Measurements from ENCODE around the gene LRRC3B. TPM values are rescaled to one million over a fixed set of nuclear protein-coding genes. Genes with fewer than 3 reads are reported as not detected.

Gene LRRC3B
- polyA plus RNA-seq, 1 experiment = not detected

- Histone ChIP-seq H3K27me3 (ENCODE audit: control insufficient read depth, insufficient read depth, low read length) (no peaks in the 10 kb centered on the region), H3K9me3 (ENCODE audit: control insufficient read depth, insufficient read depth, low read length) (peaks cover 31% of the 10 kb centered on the region), H3K4me3 (ENCODE audit: low read depth, low read length) (no peak overlapping the region), H3K27ac (ENCODE audit: low read depth, low read length) (no peak overlapping the region)
- POLR2A ChIA-PET = no interaction called here
- CTCF ChIA-PET = no interaction called here
- DNase-seq (ENCODE audit: low read depth, low spot score) = no peak
- TF ChIP-seq CTCF (IDR thresholded peaks at IDR 0.05; ENCODE audit: low read depth, low read length) = no peak
Observed at GRCh38 chr3:26624209-26624765, 1.7 kb downstream of the LRRC3B start.

GRCh38 chr3:26625187-26625586 lies 2.6 kb downstream of the LRRC3B start:
- Histone ChIP-seq H3K27ac (ENCODE audit: low read depth, low read length) (no peak overlapping the region), H3K9me3 (ENCODE audit: control insufficient read depth, insufficient read depth, low read length) (peaks cover 31% of the 10 kb centered on the region), H3K27me3 (ENCODE audit: control insufficient read depth, insufficient read depth, low read length) (no peaks in the 10 kb centered on the region), H3K4me3 (ENCODE audit: low read depth, low read length) (no peak overlapping the region)
- ChIA-PET POLR2A (no interaction called here), CTCF (no interaction called here)
- DNase-seq (ENCODE audit: low read depth, low spot score) = no peak
- TF ChIP-seq CTCF (IDR thresholded peaks at IDR 0.05; ENCODE audit: low read depth, low read length) = no peak

GRCh38 chr3:26627080-26627479 lies 4.5 kb downstream of the LRRC3B start:
- POLR2A ChIA-PET = no interaction called here
- DNase-seq (ENCODE audit: low read depth, low spot score) = no peak
- Histone ChIP-seq H3K27ac (ENCODE audit: low read depth, low read length) (no peak overlapping the region), H3K4me3 (ENCODE audit: low read depth, low read length) (no peak overlapping the region), H3K27me3 (ENCODE audit: control insufficient read depth, insufficient read depth, low read length) (no peaks in the 10 kb centered on the region), H3K9me3 (ENCODE audit: control insufficient read depth, insufficient read depth, low read length) (peaks cover 27% of the 10 kb centered on the region)
- no peak for TF ChIP-seq CTCF (IDR thresholded peaks at IDR 0.05; ENCODE audit: low read depth, low read length)
- CTCF ChIA-PET = no interaction called here

- ChIA-PET POLR2A (no interaction called here), CTCF (no interaction called here)
- no peaks in the 10 kb centered on the region for H3K27me3 ChIP-seq (ENCODE audit: control insufficient read depth, insufficient read depth, low read length)
- TF ChIP-seq CTCF (IDR thresholded peaks at IDR 0.05; ENCODE audit: low read depth, low read length) = no peak
- H3K9me3 ChIP-seq (ENCODE audit: control insufficient read depth, insufficient read depth, low read length) = peaks cover 14% of the 10 kb centered on the region
- H3K4me3 ChIP-seq (ENCODE audit: low read depth, low read length) = no peak overlapping the region
- H3K27ac ChIP-seq (ENCODE audit: low read depth, low read length) = no peak overlapping the region
- no peak for DNase-seq (ENCODE audit: low read depth, low spot score)
Observed at GRCh38 chr3:26628915-26629314, 6.3 kb downstream of the LRRC3B start.

GRCh38 chr3:26630669-26631389 lies 8.3 kb downstream of the LRRC3B start:
- POLR2A ChIA-PET = no interaction called here
- Histone ChIP-seq H3K9me3 (ENCODE audit: control insufficient read depth, insufficient read depth, low read length) (peaks cover 2% of the 10 kb centered on the region; the same call in 1 of the 2 replicates), H3K27ac (ENCODE audit: low read depth, low read length) (no peak overlapping the region), H3K27me3 (ENCODE audit: control insufficient read depth, insufficient read depth, low read length) (no peaks in the 10 kb centered on the region), H3K4me3 (ENCODE audit: low read depth, low read length) (no peak overlapping the region)
- CTCF ChIA-PET = no interaction called here
- no peak for DNase-seq (ENCODE audit: low read depth, low spot score)
- TF ChIP-seq CTCF (IDR thresholded peaks at IDR 0.05; ENCODE audit: low read depth, low read length) = no peak

All from AG04450 (cell line).